GM19239 (cell line): ENCODE data around the gene ABCA10.
"Not testable (repeated sequence)": the region's sequence is repeated elsewhere in the genome, so short reads cannot be mapped to it uniquely, and the experiment has no call there.

Source experiments
- DNase-seq: peaks from one replicate; pipeline ENCODE4 v3.0.0; 2011; ENCODE audit warnings: low spot score; ENCODE audit not compliant: insufficient read length
- FAIRE-seq: peaks from 2 replicates; lab custom pipeline; 2011; peaks lifted over from hg19 to GRCh38; lab: Jason Lieb, UNC

ABCA10 gene

GRCh38 chr17:69168642-69169041, 60.0 kb downstream of the ABCA10 start:
- not testable (repeated sequence) for FAIRE-seq, DNase-seq

DNA sequence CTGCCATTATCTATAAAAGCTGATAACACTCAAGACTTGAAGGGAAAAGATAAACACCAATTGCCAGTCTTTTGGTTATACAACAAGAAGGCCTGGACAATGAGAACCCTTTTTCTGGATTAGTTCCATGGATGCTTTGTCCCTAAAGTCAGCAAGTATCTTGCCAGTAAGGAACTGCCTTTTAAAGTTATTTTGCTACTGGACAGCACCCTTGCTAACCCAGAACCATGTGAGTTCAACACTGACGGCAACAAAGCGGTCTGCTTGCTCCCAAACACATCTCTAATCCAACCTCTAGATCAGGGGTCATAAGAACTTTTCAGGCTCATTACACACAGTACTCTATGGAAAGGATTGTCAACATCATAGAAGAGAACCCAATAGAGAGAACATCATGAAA, 61.7 kb downstream of the ABCA10 start:
- FAIRE-seq (no peak), DNase-seq (no peak)

DNA sequence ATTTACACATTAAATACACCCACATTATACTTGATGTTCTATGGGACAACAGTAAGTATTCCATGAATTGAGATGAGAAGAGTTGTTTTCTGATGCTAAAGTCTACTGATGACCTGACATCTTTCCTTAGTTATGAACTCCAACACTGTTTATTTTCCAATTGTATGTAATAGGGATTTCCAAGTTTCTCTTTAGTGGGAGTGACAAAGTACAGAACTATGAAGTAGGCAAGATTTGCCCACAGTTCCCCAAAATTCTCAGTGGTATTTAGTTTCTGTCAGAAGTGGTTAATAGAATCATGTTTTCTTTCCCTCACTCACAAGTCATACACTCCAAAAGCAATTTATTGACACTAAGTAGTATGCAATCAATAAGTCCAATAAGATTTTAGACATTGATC, 64.4 kb downstream of the ABCA10 start:
- FAIRE-seq (peak; percentile 59), DNase-seq (no peak)

DNA sequence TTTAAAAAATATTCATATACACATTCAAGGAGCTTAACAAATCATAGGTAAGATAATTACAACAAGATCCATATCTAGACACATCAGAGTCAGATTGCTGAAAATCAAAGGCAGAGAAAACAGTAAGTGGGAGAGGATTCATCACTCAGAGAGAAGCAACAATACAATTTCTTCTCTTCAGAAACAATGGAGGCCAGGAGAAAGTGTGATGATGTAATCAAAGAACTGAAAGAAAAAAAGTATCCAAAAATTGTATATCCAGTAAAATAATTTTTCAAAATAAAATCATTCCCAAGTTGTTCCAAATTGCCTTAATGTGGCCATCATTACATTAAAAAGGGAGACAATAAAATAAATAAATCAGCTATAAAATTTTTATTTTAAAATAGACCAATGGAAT, 69.2 kb downstream of the ABCA10 start:
- no peak for FAIRE-seq
- no peak for DNase-seq

- FAIRE-seq = no peak
Observed at GRCh38 chr17:69154267-69154666, 74.4 kb downstream of the ABCA10 start.

GRCh38 chr17:69150333-69150732, 78.3 kb downstream of the ABCA10 start:
- FAIRE-seq (no peak), DNase-seq (no peak)

More at GRCh38 chr17:69154267-69154666, 74.4 kb downstream of the ABCA10 start:
- no peak for DNase-seq

DNA sequence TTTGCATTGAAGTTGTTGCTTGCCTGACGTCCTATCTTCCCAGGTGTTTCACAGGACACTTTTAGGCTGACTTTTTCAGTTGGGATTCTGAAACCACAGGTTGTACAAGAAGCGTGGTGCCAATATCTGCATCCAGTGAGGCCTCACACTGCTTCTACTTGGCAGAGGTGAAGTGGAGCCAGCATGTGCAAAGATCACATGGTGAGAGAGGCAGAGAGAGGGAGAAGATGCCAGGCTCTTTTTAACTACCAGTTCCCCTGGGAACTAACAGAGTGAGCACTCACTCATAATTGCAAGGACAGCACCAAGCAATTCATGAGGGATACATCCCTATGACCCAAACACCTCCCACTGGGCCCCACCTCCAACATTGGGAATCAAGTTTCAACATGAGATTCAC, 81.2 kb downstream of the ABCA10 start:
- FAIRE-seq = no peak

DNA sequence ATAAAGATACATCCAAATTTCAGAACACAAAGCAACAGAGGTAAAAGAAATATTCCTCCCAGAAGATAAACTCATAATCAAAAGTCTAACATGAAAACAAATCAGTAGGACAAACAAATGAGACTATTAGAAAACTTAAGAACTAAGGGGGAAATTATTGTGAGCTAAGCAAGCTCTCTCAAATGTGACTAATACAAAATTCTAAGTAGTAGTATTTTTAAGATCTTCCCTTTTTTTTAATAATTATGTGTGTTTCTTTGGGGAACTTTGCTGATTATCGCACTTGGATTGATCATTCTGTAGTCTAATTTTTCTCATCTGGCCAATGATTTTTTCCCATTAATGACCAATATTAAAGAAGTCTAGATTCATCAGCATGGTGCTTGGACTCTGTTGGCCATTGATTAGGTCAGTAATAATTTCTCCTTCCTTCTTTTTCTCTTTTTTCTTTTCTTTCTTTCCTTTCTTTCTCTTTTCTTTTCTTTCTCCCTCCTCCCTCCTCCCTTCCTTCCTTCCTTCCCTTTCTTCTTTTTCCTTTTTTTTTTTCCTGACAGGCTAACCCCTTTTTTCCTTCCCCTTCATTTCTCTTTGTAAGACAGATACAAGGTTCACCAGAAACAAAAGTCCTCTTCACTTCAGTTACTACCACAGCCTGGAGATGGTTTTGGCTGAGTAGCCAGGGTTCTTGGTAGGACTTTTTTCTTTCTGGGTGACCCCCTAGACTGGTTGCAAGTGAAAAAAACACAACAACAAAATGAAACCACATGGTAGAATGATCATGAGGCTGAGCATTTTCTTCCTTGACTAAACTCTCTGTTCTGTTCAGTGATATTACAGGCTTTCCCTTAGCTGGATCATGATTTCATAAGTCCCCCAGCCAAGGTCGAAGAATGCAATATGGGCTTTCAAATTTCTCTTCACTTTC, 84.0 kb downstream of the ABCA10 start:
- no peak for FAIRE-seq

More for the DNA sequence above, 81.2 kb downstream of the ABCA10 start:
- DNase-seq = no peak

GRCh38 chr17:69143683-69144231, 84.9 kb downstream of the ABCA10 start:
- DNase-seq (no peak), FAIRE-seq (no peak)

More for the DNA sequence above, 84.0 kb downstream of the ABCA10 start:
- DNase-seq = no peak

- DNase-seq (no peak), FAIRE-seq (no peak)
Observed at GRCh38 chr17:69143151-69143550, 85.5 kb downstream of the ABCA10 start.

GRCh38 chr17:69142175-69142802, 86.3 kb downstream of the ABCA10 start:
- FAIRE-seq = no peak
- no peak for DNase-seq

DNA sequence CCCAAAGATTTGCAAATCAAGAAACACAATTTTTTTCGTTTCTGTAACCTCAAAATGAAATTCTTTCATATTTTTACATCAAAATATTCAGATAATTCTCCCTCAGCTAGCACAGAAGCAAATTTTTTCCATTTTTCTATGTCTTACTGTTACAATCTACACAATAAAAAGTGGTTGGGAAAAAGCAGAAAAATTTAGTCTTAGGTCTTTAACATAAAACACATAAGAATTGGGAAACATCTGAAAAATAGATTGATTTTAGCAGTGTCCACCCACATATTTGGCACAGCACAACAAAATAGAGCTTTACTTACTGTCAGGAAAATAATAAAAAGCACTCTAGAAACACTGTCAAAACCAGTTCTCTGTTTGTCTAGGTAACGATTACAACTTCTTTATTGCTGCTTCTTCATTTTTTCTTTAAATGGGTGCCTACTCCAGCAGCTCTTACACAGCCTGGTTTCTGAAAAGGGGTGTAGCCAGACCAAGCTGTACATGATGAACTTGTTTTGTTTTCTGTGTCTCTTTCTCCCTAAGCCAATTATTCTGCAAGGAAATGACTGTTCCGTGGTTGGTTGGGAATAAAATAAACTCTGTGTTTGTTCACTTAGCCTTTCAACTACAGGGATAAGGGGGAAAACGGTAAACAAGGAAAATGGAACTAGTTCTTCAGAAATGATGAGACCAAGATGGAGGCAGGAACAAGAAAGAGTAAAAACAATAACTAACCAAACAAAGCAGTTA, 87.0 kb downstream of the ABCA10 start, which contains the start of gene ABCA6:
TSS of gene ABCA6 (minus strand) at position 465 of the 744 bp plus-strand sequence. CDS start 1,192 bp downstream, outside the sequence.
- DNase-seq (no peak), FAIRE-seq (no peak)

- FAIRE-seq (no peak), DNase-seq (no peak)
Observed at GRCh38 chr17:69134112-69134511, 94.5 kb downstream of the ABCA10 start.

- DNase-seq (no peak), FAIRE-seq (no peak)
Observed at GRCh38 chr17:69130627-69131296, 97.9 kb downstream of the ABCA10 start.

DNA sequence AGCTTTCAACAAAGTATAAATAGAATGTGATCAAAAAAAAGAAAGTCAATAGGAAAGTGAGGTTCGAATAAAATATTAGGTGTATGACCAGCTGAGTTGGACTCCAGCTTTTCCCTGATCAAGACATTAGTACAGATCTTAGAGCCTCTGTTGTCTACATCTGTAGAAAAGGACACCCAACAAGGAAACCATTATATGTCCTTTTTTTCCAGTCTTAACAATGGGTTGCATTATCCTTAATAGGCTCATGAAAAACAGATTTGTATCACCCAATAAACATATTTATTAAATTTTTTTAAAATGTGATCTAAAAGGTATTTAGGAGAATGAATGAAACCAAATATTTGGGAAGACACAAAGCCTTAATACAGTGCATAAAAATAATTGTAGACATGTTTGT, 105.0 kb downstream of the ABCA10 start:
- FAIRE-seq (no peak), DNase-seq (no peak)

DNA sequence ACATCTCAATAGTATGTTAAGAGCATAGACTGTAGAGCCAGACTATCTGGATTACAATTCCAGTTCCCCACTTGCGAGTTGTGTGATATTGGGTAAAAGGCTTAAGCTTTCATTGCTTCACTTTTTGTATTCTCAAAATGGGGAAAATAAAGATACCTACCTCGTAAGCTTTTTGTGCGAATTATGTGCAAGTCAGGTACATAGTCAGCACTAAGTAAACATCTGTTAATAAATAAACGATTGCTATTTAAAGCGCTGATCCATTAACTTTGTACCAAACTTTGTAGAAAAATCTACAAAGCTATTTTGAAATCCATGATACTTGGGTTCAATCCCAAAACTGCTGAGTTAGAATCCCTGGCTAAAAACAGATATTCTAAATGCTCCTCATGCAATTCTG, 106.6 kb downstream of the ABCA10 start:
- no peak for FAIRE-seq
- no peak for DNase-seq

DNA sequence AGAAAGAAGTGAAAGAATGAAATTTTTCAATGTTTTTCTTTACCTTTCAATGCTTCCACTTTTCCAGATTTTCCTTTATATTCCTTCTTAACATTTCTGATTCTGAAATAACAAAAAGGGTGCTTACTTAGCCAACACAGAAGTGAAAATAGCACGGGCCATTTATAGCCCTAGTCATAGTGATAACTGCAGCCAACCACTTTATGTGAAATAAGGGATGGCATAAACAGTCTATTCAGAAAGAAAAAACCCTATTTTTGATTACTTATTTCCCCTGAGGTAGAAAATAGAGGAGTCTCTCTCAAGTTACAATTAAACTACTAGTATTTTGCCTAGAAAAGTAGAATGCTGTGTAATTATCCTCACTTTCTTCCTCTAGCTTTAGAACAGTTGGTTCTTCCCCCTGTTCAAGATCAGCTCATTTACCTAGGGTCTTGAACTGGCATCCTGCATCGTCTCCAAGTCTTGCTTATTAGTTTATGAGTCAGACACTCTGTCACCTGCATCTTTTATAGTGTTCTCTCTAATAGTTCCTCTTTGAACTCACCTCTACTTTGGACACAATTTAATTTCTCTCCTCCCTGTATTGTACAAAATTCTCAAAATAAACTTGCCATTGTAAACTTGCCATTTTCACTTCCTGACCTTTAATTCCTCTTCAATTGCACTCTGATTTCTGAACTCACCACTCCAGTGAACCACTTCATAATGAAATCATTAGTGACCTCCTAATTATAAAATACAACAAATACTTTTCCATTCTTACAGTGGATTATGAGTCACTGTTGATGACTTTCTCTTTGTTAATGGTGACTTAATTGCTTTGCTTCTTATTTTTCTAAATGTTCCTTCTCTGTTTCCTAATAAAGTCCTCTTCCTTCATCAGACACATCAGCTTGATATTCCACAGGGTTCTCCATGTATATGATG, 110.5 kb downstream of the ABCA10 start:
- DNase-seq (no peak), FAIRE-seq (peak; percentile 76)

GRCh38 chr17:69111794-69112193, 116.8 kb downstream of the ABCA10 start:
- DNase-seq = no peak
- peak; percentile 76 for FAIRE-seq
